GM18498 (cell line): ENCODE data around the gene BLVRB.
"Not testable (repeated sequence)": the region's sequence is repeated elsewhere in the genome, so short reads cannot be mapped to it uniquely, and the experiment has no call there.

Experiments used
- ATAC-seq: cut with Tn5 transposase; IDR thresholded peaks from one replicate; pipeline ENCODE4 v1.9.1; 2021; ENCODE audit warnings: mild to moderate bottlenecking, moderate library complexity; ENCODE audit not compliant: unreplicated experiment

The BLVRB gene

GRCh38 chr19:40452016-40452415 is 13.5 kb downstream of the BLVRB start:
- ATAC-seq, result no peak

- no peak for ATAC-seq
These were observed 14.9 kb downstream of the BLVRB start for GRCh38 chr19:40450664-40451063.

GRCh38 chr19:40449506-40449905 is 16.0 kb downstream of the BLVRB start:
- ATAC-seq, result no peak

- no peak for ATAC-seq
These were observed 19.2 kb downstream of the BLVRB start for GRCh38 chr19:40446263-40446784.

- ATAC-seq, result no peak
These were observed 19.7 kb downstream of the BLVRB start for GRCh38 chr19:40445780-40446262.

- no peak for ATAC-seq
These were observed 20.7 kb downstream of the BLVRB start for GRCh38 chr19:40444825-40445312.

GRCh38 chr19:40444000-40444824 is 21.3 kb downstream of the BLVRB start, which contains the start of gene SERTAD3:
Gene SERTAD3, minus strand, starts transcription at chr19:40444335. Its CDS starts 2,255 bp downstream, at chr19:40442080.
- ATAC-seq, result peak; percentile 74

GRCh38 chr19:40443131-40443999 is 22.2 kb downstream of the BLVRB start:
- ATAC-seq, result peak; percentile 70

- ATAC-seq, result no peak
These were observed 23.0 kb downstream of the BLVRB start for GRCh38 chr19:40442328-40443130.

GRCh38 chr19:40441719-40442253 is 23.8 kb downstream of the BLVRB start:
- no peak for ATAC-seq

GRCh38 chr19:40438284-40438683 is 27.3 kb downstream of the BLVRB start:
- no peak for ATAC-seq

- ATAC-seq, result peak; percentile 70
These were observed 31.9 kb downstream of the BLVRB start for GRCh38 chr19:40433391-40434216.

GRCh38 chr19:40432760-40433159 is 32.8 kb downstream of the BLVRB start:
- not testable (repeated sequence) for ATAC-seq

- no peak for ATAC-seq
These were observed 33.8 kb downstream of the BLVRB start for GRCh38 chr19:40431698-40432097.

- not testable (repeated sequence) for ATAC-seq
These were observed 35.3 kb downstream of the BLVRB start for GRCh38 chr19:40430242-40430641.

GRCh38 chr19:40428197-40428596 is 37.3 kb downstream of the BLVRB start:
- ATAC-seq, result not testable (repeated sequence)

- ATAC-seq, result peak; percentile 79
These were observed 39.9 kb downstream of the BLVRB start, which contains the start of gene SERTAD1 for GRCh38 chr19:40425450-40426287. Gene SERTAD1, minus strand, starts transcription at chr19:40425992. Its CDS starts 2,446 bp downstream, at chr19:40423546.
